Keratinocyte (primary cell): ENCODE results near the gene NT5M. TPM values are rescaled to one million over a fixed set of nuclear protein-coding genes. Genes with fewer than 3 reads are reported as not detected.

Experiments
- DNase-seq: peaks from one replicate; pipeline ENCODE4 v3.0.0-alpha.2; 2011; ENCODE audit warnings: low read depth, missing footprints, low spot score
- FAIRE-seq: peaks from 2 replicates; lab custom pipeline; 2011; peaks lifted over from hg19 to GRCh38; lab: Jason Lieb, UNC
- H2AFZ ChIP-seq: 2 replicates; pipeline ENCODE4 v1.6.0; 2012; ENCODE audit warnings: low read length, control low read depth, inconsistent platforms; ENCODE audit not compliant: control insufficient read depth
- H3K27ac ChIP-seq: 2 replicates; pipeline ENCODE4 v1.5.1; 2011; ENCODE audit warnings: low read length; ENCODE audit not compliant: control insufficient read depth, insufficient read depth
- H3K27me3 ChIP-seq: 3 replicates; pipeline ENCODE4 v1.6.0; 2011; ENCODE audit warnings: low read length; ENCODE audit not compliant: control insufficient read depth, insufficient read depth; ENCODE audit errors: extremely low read depth
- H3K36me3 ChIP-seq, 2 experiments: 2 replicates in 1 of 2; 3 replicates in 1 of 2; pipeline ENCODE4 v1.5.1; 2011; ENCODE audit warnings: low read length in 2 of 2, mild to moderate bottlenecking in 1 of 2; ENCODE audit not compliant: control insufficient read depth in 2 of 2, insufficient read depth in 2 of 2; ENCODE audit errors: extremely low read depth in 1 of 2
- H3K4me1 ChIP-seq: 3 replicates; pipeline ENCODE4 v1.5.1; 2011; ENCODE audit warnings: low read length; ENCODE audit not compliant: control insufficient read depth, insufficient read depth; ENCODE audit errors: extremely low read depth
- H3K4me2 ChIP-seq: 3 replicates; pipeline ENCODE4 v1.6.0; 2011; ENCODE audit warnings: low read depth, low read length; ENCODE audit not compliant: control insufficient read depth, insufficient read depth; ENCODE audit errors: extremely low read depth
- H3K4me3 ChIP-seq, 3 experiments: fragments of 200-600 bp in 1 of 3; sonication (generic) in 1 of 3; 2 replicates in 2 of 3; 3 replicates in 1 of 3; pipeline ENCODE4 v1.5.1; 2011 to 2016; ENCODE audit warnings: low read length in 3 of 3, mild to moderate bottlenecking in 3 of 3, control low read depth in 2 of 3, inconsistent platforms in 1 of 3, low read depth in 1 of 3, mixed read lengths in 1 of 3, mixed run types in 1 of 3, moderate library complexity in 1 of 3; ENCODE audit not compliant: control insufficient read depth in 2 of 3, insufficient read depth in 2 of 3; ENCODE audit errors: extremely low read depth in 1 of 3
- H3K79me2 ChIP-seq: 2 replicates; pipeline ENCODE4 v1.6.0; 2012; ENCODE audit warnings: low read length; ENCODE audit not compliant: control insufficient read depth, insufficient read depth
- H3K9ac ChIP-seq: 3 replicates; pipeline ENCODE4 v1.6.0; 2011; ENCODE audit warnings: low read length; ENCODE audit not compliant: control insufficient read depth, insufficient read depth; ENCODE audit errors: extremely low read depth
- H3K9me1 ChIP-seq: 3 replicates; pipeline ENCODE4 v1.6.0; 2011; ENCODE audit warnings: low read length; ENCODE audit not compliant: control insufficient read depth, insufficient read depth; ENCODE audit errors: extremely low read depth
- H3K9me3 ChIP-seq: 2 replicates; pipeline ENCODE4 v1.5.1; 2012; ENCODE audit warnings: low read depth, low read length; ENCODE audit not compliant: control insufficient read depth
- H4K20me1 ChIP-seq: 3 replicates; pipeline ENCODE4 v1.6.0; 2011; ENCODE audit warnings: low read length; ENCODE audit not compliant: control insufficient read depth, insufficient read depth; ENCODE audit errors: extremely low read depth
- EZH2 ChIP-seq: IDR thresholded peaks from one replicate; pipeline ENCODE4 v1.6.1; 2012; ENCODE audit warnings: inconsistent platforms, mild to moderate bottlenecking, low read length, moderate library complexity
- dilution Hi-C: fragments of 300-500 bp; cut with MboI; formaldehyde crosslinking; loops from one replicate; pipeline ENCODE4 v1.7.0; 2020; ENCODE audit warnings: low sequenced_read_pairs; ENCODE audit not compliant: extremely low pct_ligation_motif_present
- polyA plus RNA-seq, 5 experiments: library from polyadenylated mRNA; depleted of rRNA in 3 of 5; stranded (reverse) in 3 of 5; stranded (forward) in 1 of 5; unstranded in 1 of 5; fragments of >200 nt; gene quantifications; 1 replicate in 1 of 5; 2 replicates in 3 of 5; 3 replicates in 1 of 5; pipeline versions ENCODE4 v1.2.1 to v1.2.3, GENCODE V29; 2011 to 2012; ENCODE audit warnings: missing spikeins in 2 of 5, low read depth in 1 of 5, low replicate concordance in 1 of 5
- TF ChIP-seq, protein P1 (sequence below), 3 experiments: IDR thresholded peaks in 1 of 3; conservative IDR thresholded peaks in 1 of 3; optimal IDR thresholded peaks in 1 of 3; 2 replicates in 2 of 3; 3 replicates in 1 of 3; pipeline versions ENCODE3 to v1.5.1; 2011; ENCODE audit warnings: low read length in 3 of 3, mild to moderate bottlenecking in 3 of 3, moderate library complexity in 2 of 3, control low read depth in 1 of 3, inconsistent platforms in 1 of 3; ENCODE audit not compliant: insufficient read depth in 2 of 3; ENCODE audit errors: extremely low read depth in 1 of 3

NT5M gene
- polyA plus RNA-seq, 1 donor (not counting 4 experiments of a cell fraction or from before 2014, with no cell fraction given) = 0.16 TPM

GRCh38 chr17:17361867-17362539 lies 58.8 kb downstream of the NT5M start:
- FAIRE-seq = no peak
- no peaks in the 10 kb centered on the region for H3K36me3 ChIP-seq
- no peak overlapping the region for H3K9ac ChIP-seq
- H3K79me2 ChIP-seq = no peaks in the 10 kb centered on the region
- H4K20me1 ChIP-seq = no peaks in the 10 kb centered on the region
- H3K27me3 ChIP-seq = peaks cover 24% of the 10 kb centered on the region
- dilution Hi-C loops = no loop called here
- H2AFZ ChIP-seq = no peak overlapping the region
- no peaks in the 10 kb centered on the region for H3K9me1 ChIP-seq
- no peaks in the 10 kb centered on the region for H3K9me3 ChIP-seq
- H3K4me2 ChIP-seq = no peak overlapping the region
- DNase-seq = no peak
- H3K4me3 ChIP-seq = no peak overlapping the region
- TF ChIP-seq EZH2 = no peak
- TF ChIP-seq, protein P1, sequence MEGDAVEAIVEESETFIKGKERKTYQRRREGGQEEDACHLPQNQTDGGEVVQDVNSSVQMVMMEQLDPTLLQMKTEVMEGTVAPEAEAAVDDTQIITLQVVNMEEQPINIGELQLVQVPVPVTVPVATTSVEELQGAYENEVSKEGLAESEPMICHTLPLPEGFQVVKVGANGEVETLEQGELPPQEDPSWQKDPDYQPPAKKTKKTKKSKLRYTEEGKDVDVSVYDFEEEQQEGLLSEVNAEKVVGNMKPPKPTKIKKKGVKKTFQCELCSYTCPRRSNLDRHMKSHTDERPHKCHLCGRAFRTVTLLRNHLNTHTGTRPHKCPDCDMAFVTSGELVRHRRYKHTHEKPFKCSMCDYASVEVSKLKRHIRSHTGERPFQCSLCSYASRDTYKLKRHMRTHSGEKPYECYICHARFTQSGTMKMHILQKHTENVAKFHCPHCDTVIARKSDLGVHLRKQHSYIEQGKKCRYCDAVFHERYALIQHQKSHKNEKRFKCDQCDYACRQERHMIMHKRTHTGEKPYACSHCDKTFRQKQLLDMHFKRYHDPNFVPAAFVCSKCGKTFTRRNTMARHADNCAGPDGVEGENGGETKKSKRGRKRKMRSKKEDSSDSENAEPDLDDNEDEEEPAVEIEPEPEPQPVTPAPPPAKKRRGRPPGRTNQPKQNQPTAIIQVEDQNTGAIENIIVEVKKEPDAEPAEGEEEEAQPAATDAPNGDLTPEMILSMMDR (optimal IDR thresholded peaks at IDR 0.05 in 1 of 3, IDR thresholded peaks at IDR 0.05 in 1 of 3, conservative IDR thresholded peaks at IDR 0.05 in 1 of 3; ENCODE audit: extremely low read depth in 1 of 3, insufficient read depth in 2 of 3, low read length in 3 of 3) = no peak
- H3K27ac ChIP-seq = no peak overlapping the region
- no peaks in the 10 kb centered on the region for H3K4me1 ChIP-seq

DNA sequence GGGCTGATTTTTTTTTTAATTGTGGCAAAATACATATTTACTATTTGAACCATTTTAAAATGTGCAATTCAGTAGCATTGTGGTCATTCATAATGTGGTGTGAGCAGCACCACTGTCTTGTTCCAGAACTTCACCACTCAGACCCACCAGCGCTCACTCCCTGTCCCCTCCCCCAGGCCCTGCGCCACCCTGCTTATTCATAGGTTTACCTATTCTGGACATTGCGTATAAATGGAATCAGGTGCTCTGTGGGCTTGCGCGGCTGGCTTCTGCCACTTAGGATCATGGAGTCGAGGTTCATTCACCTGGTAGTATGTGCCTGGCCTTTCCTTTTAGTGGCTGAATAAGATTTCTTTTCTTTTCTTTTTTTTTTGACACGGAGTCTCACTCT lies 59.4 kb downstream of the NT5M start:
- FAIRE-seq (no peak), DNase-seq (no peak)
- H2AFZ ChIP-seq = no peak overlapping the region
- no peak overlapping the region for H3K4me2 ChIP-seq
- peaks cover 3% of the 10 kb centered on the region for H4K20me1 ChIP-seq
- H3K36me3 ChIP-seq = no peaks in the 10 kb centered on the region
- no peak overlapping the region for H3K9ac ChIP-seq
- peaks cover 29% of the 10 kb centered on the region for H3K27me3 ChIP-seq
- dilution Hi-C loops = no loop called here
- TF ChIP-seq EZH2 = no peak
- TF ChIP-seq, protein P1 (optimal IDR thresholded peaks at IDR 0.05 in 1 of 3, IDR thresholded peaks at IDR 0.05 in 1 of 3, conservative IDR thresholded peaks at IDR 0.05 in 1 of 3; ENCODE audit: extremely low read depth in 1 of 3, insufficient read depth in 2 of 3, low read length in 3 of 3) = no peak
- H3K27ac ChIP-seq = no peak overlapping the region
- no peaks in the 10 kb centered on the region for H3K9me1 ChIP-seq
- H3K4me1 ChIP-seq = no peaks in the 10 kb centered on the region
- no peaks in the 10 kb centered on the region for H3K9me3 ChIP-seq
- no peaks in the 10 kb centered on the region for H3K79me2 ChIP-seq
- H3K4me3 ChIP-seq = no peak overlapping the region
